ENCODE results near the gene TMEM222.

GRCh38 chr1:27358038-27358927, 36.3 kb downstream of the TMEM222 start:
- TF ChIP-seq FOXK2 (IDR thresholded peaks at IDR 0.05) (no peak), ARNT (IDR thresholded peaks at IDR 0.05) (no peak), TARDBP (IDR thresholded peaks at IDR 0.05) (no peak), FOXM1 (IDR thresholded peaks at IDR 0.05; ENCODE audit: borderline replicate concordance) (no peak), SP1 (IDR thresholded peaks at IDR 0.05) (no peak), SUZ12 (IDR thresholded peaks at IDR 0.05) (no peak), HDGF (IDR thresholded peaks at IDR 0.05; ENCODE audit: borderline replicate concordance) (no peak), ZNF384 (IDR thresholded peaks at IDR 0.05) (no peak), NFRKB (IDR thresholded peaks at IDR 0.05) (no peak), ELF4 (IDR thresholded peaks at IDR 0.05) (no peak), BHLHE40 (IDR thresholded peaks at IDR 0.05; ENCODE audit: borderline replicate concordance) (no peak)

Data from HEK293T (cell line).